NOMO-1 treated with DMSO at 0.1 percent for 48 hours (cell line): ENCODE measurements around the gene NAA16.
"Not testable (repeated sequence)": the region's sequence is repeated elsewhere in the genome, so short reads cannot be mapped to it uniquely, and the experiment has no call there.

Experiments
- DNase-seq: peaks from one replicate; lab custom pipeline; 2025; ENCODE audit not compliant: unreplicated experiment; lab: John Stamatoyannopoulos, UW

The NAA16 gene

GRCh38 chr13:41352935-41353840 is 42.1 kb downstream of the NAA16 start:
- DNase-seq: peak; percentile 34

GRCh38 chr13:41354416-41354815 is 43.3 kb downstream of the NAA16 start:
- DNase-seq: no peak

- not testable (repeated sequence) for DNase-seq
These were observed 45.2 kb downstream of the NAA16 start for GRCh38 chr13:41356385-41356648.

GRCh38 chr13:41356786-41357185 is 45.7 kb downstream of the NAA16 start:
- no peak for DNase-seq

- DNase-seq: no peak
These were observed 50.4 kb downstream of the NAA16 start for GRCh38 chr13:41361491-41361890.

GRCh38 chr13:41364043-41364442 is 53.0 kb downstream of the NAA16 start:
- DNase-seq: no peak

GRCh38 chr13:41365631-41366030 is 54.6 kb downstream of the NAA16 start:
- no peak for DNase-seq

GRCh38 chr13:41370736-41371135 is 59.7 kb downstream of the NAA16 start:
- no peak for DNase-seq

- no peak for DNase-seq
These were observed 66.4 kb downstream of the NAA16 start for GRCh38 chr13:41377446-41377845.

- DNase-seq: no peak
These were observed 71.4 kb downstream of the NAA16 start for GRCh38 chr13:41382431-41382830.

GRCh38 chr13:41383386-41383785 is 72.3 kb downstream of the NAA16 start:
- no peak for DNase-seq

GRCh38 chr13:41384749-41385503 is 73.9 kb downstream of the NAA16 start:
- no peak for DNase-seq

GRCh38 chr13:41386211-41386610 is 75.1 kb downstream of the NAA16 start:
- no peak for DNase-seq

GRCh38 chr13:41387576-41387975 is 76.5 kb downstream of the NAA16 start:
- DNase-seq: no peak

- DNase-seq: no peak
These were observed 77.2 kb downstream of the NAA16 start for GRCh38 chr13:41388143-41388881.

- DNase-seq: no peak
These were observed 78.5 kb downstream of the NAA16 start for GRCh38 chr13:41389580-41389979.

- no peak for DNase-seq
These were observed 83.1 kb downstream of the NAA16 start for GRCh38 chr13:41394166-41394565.

GRCh38 chr13:41398494-41399170 is 87.6 kb downstream of the NAA16 start:
- peak; percentile 57 for DNase-seq

GRCh38 chr13:41401366-41401765 is 90.3 kb downstream of the NAA16 start:
- peak; percentile 51 for DNase-seq

GRCh38 chr13:41402691-41403511 is 91.8 kb downstream of the NAA16 start:
- peak; percentile 43 for DNase-seq
